Measurements from ENCODE around the gene ACTRT1.

Gene ACTRT1

DNA sequence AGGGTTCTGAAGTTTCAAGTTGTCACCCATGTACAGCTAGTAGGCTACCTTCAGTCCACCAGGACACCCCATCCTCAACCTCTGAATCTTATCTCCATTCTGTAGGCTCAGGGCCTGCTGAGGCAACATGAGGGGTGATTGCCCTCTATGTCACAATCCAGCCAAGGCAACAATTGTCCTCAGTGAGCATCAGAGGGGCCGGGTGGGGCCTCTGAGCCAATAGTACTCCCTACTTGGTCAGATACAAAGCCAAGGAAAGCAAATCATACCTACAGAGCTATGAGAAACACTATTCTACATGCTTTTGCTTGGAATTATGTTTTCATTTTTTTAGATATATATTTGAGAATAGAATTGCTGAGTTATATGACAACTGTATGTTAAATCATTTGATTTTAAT lies at the start of gene ACTRT1:
TSS of gene ACTRT1 (minus strand) at position 101 of the 400 bp plus-strand sequence. CDS start 197 bp downstream, outside the sequence.
- DNase-seq = no peak

DNA sequence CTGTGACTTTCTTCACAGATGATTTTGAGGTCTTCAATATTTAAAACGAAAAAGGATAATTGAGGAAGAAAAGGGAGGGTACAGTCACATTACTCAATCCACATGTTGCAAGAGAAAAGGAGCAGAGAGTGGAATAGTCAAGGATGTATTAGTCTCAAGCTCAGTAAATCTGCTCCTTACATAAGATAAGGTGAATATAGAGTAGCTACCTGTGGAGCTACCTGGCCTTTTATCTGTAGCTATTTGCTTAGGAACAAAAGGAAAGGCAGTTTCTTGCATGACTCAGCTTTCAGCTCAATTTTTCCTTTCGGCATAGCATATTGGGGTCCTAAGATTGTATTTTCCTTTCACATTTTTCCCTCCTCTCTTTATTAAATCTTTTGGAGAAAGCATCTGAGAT lies 26.3 kb upstream of the ACTRT1 start:
- no peak for DNase-seq

DNA sequence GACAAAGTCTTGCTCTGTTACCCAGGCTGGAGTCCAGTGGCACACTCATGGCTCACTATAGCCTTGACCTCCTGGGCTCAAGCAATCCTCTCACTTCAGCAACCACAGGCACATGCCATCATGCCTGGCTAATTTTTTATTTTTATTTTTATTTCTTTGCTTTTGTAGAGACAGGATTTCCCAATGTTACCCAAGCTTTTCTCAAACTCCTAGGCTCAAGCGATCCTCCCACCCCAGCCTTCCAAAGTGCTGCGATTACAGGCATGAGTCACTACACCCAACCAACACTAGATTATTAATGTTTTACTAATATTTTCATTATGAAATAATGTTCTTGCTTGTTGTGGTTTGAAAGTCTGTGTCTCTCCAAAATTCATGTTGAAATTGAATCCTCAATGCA lies 5.2 kb upstream of the ACTRT1 start:
- no peak for DNase-seq

DNA sequence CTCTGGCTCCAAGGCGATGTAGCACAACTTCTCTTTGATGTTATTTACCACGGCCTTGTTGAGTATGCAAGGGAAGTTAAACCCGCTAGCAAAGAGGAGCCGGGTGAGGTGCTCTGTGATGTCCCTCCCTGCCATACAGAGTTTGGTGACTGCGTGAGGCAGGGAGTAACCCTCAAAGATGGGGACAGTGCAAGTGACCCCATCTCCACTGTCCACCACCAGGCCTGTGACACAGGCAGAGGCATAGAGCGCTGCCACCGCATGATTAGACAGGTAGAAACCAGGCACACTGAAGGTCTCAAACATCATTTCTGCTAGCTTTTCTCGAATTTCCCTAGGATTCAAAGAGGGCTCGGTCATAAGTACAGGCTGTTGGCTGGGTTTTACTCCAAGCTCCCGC lies 677 bp downstream of the ACTRT1 start:
- DNase-seq = no peak

DNA sequence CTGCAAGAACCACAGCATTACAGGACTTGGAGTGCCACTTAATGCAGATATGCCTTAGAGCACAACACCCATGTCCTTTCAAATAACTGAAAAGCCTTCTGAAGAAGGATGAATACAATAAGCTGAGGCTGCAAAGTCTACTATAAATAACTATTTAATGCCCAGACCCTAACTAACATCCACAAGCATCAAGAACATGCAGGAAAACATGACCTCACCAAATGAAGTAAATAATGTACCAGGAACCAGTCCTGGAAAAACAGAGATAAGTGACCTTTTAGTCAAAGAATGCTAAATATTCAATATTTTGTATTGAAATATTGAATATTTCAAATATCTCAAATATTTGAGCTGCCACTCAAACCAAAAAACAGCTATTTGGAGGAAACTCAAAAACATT lies 16.9 kb downstream of the ACTRT1 start:
- no peak for DNase-seq

DNA sequence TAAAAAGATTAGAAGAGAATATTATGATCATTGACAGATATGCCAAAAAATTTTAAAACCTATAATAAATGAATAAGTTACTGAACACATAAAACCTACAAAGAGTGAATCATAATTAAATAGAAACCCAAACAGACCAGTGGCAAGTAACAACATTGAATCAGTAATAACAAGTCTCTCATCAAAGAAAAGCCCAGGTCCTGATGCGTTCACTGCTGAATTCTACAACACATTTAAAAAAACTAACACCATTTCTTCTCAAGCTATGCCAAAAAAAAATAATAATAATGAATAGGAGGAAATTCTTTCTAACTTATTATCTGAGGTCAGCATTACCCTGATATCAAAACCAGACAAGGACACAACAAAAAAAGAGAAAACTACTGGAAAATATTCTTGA lies 30.6 kb downstream of the ACTRT1 start:
- no peak for DNase-seq

DNA sequence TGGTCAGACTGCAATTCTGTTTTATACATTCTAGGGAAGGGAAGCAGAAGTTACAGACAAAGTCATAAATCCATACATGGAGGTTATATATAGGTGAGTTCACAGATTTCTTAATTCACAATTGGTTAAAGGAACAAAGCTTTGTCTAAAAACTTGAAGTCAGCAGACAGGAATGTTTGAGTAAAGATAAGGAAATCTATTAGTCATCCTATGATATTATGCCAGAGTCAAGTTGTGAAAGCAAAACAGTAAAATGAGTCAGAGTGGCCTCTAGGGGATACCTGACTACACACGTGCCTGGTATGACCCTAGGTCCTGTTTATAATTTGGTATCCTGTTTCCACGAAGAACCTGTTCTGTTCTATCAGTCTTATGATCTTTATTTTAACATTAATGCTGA lies 31.5 kb downstream of the ACTRT1 start:
- no peak for DNase-seq

DNA sequence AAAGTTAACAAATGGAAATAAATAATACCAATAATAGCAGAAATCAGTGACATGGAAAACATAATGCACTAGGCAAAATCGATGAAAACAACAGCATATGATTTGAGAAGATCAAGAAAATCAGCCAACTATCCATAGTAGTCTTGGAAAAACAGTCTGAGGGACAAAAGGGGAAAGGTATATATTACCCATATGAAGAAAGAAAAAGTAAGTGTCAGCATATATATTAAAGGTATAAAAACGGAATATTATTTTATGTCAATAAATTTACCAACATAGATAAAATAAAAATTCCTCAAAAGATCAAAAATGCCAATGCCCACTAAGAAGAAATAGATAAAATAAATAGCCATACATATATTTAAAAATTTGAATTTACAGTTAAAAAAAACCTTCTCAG lies 33.0 kb downstream of the ACTRT1 start:
- DNase-seq = no peak

DNA sequence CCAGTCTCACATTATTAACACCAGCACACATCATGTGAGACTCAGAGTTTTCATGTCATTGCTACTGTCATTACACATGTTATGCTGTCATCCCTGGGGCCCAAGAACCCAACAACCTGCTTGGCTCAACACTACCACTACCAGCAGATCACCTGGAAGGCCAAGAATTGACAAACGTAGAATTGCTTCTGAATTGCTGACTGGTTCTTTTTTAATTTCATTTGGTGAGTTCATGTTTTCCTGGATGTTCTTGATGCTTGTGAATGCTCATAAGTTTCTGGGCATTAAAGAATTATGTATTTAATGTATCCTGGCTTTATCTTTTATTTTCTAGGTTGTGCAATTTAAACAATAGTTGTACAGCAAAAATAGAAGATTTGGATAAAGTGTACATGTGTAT lies 40.2 kb downstream of the ACTRT1 start:
- no peak for DNase-seq

DNA sequence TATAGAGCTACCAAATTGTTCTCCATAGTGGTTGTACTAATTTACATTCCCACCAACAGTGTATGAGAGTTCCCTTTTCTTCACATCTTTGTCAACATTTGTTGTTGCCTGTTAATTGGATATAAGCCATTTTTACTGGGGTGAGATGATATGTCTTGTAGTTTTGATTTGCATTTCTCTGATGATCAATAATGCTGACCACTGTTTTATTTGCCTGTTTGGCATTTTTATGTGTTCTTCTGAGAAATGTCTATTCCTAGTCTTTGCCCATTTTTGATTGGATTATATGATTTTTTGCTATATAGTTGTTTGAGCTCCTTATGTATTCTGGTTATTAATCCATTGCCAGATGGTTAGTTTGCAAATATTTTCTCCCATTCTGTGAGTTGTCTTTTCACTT lies 44.3 kb downstream of the ACTRT1 start:
- no peak for DNase-seq

Data from CD4-positive, alpha-beta T cell treated with Interleukin-21 for 1 hour (primary cell).